Raji (cell line): ENCODE measurements around the gene BNC2.

Experiments used
- POLR2A ChIP-seq: IDR thresholded peaks from 2 replicates; pipeline ENCODE4 v1.6.1; 2011; ENCODE audit warnings: low read depth, low read length, control low read depth; ENCODE audit not compliant: insufficient read depth

Gene BNC2

DNA sequence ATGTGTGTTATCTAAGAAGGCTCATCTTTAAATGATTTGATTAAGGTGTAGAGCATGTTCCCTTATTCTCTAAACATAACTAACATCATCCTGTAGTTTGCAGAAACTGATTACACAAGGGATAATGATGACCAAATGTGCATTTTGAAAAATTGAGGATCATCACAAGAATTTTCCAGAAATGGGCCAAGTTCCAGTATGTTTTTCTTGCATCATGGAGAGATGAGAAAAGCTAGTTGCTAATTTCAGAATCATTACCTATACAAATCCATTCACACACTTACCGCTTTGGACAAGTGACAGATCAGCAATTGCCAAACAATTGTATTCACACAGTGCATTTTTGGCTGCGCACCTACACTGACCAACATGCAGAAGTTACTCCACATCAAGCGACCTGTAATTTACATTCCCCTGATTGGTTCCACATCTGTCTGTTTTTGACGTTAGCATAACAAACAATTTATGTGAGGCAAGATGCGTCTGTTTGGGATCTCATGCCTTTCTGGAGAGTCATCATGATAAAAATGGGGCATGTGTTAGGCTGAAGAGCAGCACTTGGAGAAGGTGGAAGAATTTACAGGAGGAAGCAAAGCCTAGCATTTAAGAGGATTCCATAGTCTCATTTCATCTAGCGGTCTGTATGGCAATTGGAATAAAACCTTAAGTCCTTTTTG, 2.8 kb upstream of the BNC2 start:
- no peak for TF ChIP-seq POLR2A

DNA sequence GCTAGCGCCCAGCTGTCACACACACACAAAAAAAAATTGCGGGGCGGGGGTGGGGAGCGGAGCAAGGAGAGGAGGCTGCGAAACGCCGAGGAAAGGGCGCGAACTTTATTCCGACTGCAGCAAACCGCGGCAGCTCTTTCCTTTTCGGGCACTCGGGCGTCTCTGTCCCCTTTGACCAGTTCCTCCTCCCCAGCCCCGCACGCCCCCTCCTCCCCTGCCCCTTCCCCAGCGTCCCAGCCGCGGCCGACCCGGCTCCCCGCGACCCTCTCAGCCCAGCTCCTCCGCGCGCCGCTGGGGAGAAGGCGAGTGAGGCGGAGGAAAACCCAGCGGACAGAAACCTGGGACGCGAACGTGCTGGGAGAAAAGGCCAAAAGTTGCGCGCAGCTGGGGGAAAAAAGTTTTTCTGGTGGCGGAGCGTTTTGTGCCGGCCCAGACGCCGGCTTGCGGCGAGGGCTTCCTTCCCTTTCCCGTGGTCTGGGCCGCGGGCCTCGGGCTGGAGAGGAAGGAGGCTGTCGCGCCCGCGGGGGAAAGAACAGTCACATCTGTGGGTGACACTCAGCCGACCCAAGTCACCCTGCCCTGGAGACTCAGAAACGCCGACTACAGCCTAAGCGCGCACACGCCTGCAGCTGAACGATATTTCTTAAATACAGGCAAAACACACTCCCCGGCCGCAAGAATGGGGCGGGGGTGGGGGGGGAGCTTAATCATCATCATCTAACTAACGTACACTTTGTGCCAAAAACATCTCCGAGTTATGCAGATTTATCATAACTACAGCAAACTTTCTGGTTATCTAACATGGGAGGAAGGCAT, 1.1 kb upstream of the BNC2 start:
- TF ChIP-seq POLR2A, result no peak

DNA sequence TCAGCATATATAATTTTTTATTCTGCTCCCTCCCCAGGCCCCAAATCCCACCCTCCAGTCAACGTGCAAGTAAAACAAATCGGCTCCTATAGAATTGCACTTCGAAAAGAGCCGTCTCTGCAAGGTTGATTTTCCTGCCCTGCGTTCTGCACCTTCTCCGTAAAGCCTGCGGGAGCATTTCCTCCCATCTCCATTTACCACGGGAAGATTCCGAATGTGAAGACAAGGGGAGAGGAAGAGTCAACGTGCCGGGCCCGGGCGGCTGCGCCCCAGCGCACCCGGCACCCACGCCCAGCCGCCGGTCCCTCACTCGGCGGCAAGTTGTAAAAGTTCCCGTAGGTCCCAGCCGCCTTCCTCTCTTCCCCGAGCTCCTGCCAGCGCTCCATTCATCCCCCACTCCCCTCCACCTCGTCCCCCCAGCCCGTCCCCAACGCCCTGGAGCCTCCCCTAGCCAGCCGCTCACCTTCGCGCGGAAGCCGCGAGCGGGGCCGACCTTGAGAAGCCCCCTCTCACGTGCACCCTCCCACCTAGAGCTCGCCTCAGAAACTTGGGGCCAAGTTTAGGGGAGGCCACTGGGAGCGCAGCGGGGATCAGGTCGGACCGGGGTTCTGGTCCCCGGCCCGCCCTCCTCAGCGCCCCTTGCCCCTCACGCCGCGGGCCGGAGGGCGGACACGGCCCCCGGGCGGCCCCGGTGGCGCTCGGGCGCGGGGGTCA, 431 bp downstream of the BNC2 start:
- no peak for TF ChIP-seq POLR2A

DNA sequence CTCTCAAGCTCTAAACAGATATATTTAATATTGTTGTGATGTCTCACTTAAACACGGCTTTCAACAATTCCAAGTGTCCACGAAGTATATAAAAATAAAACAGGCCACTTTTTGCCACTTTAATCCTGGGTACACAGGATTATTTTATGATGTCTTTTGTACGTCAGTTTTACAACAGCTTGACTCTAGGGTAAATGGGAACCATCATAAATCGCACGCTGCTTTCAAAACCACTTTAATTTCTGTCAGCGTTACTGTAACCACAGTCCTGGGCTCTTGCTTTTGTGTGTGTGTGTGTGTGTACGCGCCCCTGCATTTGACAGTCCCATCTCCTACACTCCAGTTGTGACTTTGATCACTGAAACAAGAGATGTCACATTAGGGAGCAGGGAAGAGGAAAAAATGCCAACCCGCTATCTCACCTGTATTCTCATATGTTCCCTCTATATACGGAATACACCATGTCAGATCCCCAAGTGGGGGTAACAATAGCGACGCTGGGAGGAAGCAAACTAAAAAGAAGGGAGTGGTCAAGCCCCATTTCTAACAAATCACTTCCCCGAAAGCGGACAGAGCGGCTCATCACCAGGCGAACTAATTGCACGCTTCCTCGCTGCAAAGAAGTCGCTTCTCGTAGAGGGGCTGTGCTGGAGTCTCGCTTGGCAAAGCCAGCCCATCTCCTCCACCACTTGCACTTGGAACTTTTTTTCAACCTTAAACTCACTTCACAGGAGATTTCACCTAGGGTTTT, 1.2 kb downstream of the BNC2 start:
- TF ChIP-seq POLR2A, result no peak

DNA sequence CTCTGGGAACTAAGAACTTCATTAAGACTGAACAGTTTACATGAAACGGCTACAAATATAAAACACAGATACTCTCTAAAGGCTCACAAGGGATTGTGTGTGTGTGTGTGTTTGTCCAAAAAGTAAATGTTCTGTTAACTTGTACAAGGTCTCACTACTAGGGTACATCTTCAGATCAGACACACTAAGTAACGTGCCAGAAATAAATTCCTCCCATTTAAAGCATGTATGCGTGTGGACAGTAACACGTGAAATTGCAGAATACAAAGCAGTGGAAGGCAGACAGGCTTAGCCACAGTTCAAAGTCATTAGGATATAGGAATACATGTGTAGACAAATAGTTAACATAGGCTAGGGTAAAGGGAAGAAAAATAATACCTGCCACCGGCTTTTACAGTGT, 1.8 kb downstream of the BNC2 start:
- no peak for TF ChIP-seq POLR2A

DNA sequence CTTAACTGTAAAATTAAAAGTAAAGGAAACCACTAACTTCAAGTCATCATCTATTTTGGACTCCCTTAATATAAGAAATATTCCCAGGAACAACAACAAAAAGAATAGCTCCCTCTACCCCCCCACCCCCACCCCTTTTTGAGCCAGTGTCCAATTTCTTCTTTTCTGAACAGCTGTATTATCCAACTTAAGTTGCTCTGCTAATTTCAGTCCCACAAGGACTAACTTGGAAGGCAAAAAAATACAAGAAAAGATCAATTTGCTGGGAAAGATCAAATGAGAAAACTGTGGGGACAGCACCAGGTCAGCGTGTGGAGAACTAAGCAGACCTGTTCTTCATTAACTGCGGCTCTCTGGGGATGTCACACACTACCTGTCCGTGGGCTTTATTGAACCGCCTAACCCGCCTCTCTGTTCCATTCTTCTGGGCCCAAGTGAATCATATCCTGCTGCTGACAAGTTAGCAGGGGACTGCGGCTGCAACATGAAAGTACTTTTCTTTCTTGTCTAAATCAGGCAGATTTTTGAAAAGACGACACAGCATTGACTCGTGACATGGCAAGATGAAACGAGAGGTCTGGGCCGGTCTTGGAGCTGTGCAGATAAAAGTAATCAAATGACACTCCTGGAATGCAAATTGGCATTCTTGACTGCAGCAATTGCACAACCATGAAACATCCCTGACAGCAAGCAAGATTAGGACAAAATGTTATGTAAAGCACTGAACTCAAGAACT, 2.7 kb downstream of the BNC2 start:
- no peak for TF ChIP-seq POLR2A

DNA sequence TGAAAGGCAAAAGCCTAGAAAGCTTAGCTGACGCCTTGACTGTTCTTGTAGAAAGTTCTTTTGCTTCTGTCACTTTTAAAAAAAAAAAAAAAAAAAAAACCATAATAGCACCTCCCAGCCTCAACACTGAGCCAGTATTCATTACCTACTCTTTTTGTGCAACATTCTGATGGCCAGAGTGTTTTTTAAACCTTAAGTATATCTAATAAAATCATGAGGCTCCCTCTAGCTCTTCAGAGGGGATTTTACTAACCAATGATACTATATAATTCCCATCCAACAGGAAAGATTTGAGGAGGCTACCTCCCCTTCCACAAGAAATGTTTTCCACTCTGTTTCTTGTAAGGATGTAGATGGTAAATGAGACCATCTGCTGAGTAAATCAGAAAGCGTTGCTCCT, 3.9 kb downstream of the BNC2 start:
- no peak for TF ChIP-seq POLR2A

DNA sequence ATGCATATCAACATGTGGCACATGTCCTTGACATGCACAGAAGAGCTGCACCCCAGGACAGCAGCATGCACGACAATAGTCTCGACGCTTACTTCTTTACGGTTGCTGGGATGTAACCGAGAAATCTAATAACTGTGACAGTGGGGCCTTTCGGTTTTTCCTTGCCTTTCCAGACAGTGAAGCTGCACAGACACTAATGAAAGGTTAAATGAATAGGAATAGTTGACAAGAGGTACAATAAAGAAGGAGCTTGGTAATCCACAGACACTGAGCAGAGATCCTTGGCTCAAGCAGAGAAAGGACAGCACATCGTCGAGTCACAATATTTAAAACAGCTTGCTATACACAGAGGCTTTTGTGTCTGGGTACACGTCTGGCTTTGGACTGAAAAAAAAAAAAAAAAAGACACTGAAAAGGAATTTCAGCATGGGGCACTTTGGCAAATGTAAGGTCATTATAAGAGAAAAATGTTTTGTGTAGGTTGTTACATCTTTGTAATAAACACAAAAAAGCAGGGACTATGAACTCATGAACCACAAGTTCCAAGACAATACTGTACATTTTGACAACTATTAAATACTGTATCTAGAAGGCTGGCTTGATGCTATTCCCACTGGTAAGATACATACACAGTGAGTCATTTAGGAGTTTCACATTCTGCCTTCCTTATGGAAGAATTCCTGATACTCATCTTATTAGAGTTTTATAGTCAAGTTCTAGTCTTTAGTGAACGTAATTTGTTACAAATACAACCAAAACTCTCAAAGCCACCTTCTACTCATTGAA, 5.6 kb downstream of the BNC2 start:
- no peak for TF ChIP-seq POLR2A

DNA sequence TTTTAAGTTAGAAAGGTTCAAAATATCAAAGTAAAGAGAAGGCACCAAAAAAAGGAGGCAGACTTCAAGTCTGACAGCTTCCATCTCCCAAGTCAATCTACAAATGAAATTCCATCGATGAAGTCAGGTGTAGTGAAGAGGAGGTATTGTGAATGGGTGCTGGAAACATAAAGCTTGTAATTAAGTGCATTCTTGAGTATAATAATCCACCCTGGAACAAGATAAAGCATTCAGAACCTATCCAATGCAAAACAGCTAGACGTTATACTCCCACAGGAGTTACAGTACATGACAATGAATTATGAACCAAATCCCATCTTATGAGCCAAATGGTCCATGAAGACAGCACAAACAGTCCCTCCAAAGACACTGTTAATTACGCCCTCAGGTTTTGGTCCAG, 22.3 kb downstream of the BNC2 start:
- no peak for TF ChIP-seq POLR2A

DNA sequence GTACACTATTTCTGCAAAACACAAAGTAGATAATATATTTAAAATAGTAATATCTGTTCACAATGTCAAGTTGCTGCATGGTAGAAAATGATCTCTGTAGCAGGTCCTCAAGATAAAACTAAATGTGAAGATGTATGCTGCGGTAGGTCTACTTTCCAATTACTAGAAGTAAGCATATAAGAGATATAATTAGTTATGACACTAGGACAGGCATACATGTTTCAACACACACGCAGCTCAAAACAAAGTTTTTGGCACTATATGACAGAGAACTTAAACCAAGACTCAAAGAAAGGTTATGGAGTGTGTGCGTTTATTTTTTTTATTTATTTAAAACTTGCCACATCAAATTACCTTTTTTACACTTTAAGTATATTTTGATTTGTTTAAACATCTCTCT, 23.5 kb downstream of the BNC2 start:
- TF ChIP-seq POLR2A, result no peak

DNA sequence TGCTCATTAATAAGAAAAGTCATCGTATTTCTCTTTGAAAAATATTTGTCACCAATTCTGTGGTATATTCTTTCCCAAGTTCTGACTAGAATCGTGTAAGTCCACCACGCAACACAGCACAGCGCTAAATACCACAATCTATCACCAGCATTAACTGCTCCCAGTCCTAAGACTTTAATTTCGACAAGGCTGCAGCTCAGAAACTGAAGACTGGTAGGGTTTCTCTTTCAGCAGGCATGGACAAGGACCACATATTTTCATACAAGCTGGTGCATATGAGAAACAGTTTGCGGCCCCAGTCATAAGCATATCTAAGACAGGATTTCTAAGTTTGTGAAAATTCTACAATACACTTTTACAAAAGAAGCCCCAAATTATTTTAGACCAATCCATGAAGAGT, 24.1 kb downstream of the BNC2 start:
- no peak for TF ChIP-seq POLR2A

DNA sequence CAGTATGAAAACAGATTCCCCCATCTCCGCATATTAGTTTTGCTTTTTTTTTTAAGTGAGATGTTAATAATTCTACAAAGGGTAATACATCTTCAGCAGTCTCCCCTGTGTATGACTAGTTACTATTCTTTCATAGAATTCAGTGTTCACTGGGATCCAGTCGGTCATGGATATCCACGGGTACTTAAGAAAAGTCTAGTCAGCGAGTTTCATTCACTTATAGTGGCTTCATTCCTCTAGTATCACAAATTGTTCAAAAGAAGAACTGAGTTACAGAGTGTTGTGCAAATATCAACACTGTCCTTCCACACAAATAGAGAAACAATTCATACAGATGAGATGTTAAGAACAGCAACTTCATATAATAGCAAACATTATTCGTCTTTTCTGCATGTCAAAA, 35.7 kb downstream of the BNC2 start:
- TF ChIP-seq POLR2A, result no peak

DNA sequence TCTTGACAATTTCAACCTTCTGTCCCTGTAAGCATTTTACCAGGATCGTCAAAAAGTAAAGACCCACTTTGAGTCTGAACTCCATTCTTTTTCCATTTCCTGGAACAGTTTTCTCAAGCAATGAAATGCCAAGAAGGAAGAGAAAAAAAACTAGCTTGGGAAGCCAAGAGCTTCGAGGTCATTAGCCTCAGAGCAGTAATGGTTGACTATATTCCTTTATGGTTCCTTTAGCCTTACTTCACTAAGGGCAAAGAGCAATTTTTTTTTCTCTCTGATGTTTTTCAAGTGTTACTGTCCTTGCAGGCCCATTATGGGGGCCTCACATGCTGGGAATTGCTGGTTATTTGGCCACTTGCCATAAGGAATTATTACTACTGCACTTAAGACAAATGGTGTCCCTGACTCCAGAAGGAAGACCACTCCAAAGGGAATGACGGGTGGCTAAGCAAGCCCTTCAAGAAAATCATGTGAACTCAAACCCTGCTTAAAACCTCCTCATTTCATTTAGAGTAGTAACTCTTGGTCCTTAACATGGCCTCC, 37.1 kb downstream of the BNC2 start:
- no peak for TF ChIP-seq POLR2A

DNA sequence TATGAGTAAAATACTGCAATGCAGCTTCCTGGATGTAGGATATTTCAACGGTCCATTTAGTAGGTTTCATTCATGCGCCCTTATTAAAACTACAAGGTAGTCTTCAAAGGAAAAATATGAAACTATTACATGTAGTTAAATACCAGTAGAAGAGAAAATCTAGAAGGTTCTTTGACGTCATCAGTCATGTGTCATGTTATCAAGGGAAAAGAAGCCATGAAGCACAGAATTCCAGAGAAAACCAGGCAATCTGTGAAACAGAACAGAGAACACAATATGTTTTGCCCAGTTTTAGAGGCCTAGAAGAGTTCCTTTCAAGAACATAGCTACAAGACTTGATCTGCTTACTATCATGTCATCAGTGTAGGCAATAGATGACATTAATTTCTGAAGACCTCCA, 38.4 kb downstream of the BNC2 start:
- no peak for TF ChIP-seq POLR2A
